CD4-positive, alpha-beta T cell treated with Interleukin-1 beta for 1 hour (primary cell): ENCODE measurements around the gene BHLHA15.
"Not testable (repeated sequence)": the region's sequence is repeated elsewhere in the genome, so short reads cannot be mapped to it uniquely, and the experiment has no call there.

Experiments
- DNase-seq, 2 donors: peaks; one replicate each; pipeline ENCODE4 v3.0.0-alpha.2; 2020 to 2022

Gene BHLHA15

DNA sequence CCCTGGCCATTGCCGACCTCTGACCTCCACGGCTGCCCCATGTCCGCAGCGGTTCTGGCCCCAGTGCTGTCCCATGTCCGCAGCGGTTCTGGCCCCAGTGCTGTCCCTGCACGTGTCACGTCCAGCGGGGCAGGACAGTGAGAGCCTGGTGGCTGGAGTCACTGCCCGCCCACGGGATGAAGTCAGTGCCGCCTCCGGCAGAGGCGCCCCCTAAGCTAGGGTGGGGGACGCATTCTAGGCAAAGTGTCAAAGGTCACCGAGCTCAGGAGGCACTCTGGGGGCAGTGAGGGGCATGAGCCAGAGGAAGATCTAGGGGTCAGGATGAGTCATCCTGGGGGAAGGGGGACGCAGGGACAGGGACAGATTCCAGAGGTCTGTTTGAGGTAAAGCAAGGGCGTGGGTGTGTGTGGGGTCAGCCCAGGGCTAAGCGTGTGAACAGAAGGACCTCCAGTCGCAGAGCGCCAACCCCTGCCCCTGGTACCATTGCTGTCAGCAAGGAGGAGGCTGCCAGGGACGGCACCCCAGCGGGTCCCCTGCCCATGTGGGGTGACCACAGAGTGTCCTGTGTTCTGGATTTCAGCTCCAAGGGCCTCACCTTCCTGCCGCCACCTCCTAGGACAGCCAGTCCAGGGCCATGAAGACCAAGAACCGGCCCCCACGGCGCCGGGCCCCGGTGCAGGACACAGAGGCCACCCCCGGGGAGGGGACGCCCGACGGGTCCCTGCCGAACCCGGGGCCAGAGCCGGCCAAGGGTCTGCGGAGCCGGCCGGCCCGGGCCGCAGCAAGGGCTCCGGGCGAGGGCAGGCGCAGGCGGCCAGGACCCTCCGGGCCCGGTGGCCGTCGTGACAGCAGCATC is 665 bp downstream of the BHLHA15 start:
- no peak for DNase-seq

DNA sequence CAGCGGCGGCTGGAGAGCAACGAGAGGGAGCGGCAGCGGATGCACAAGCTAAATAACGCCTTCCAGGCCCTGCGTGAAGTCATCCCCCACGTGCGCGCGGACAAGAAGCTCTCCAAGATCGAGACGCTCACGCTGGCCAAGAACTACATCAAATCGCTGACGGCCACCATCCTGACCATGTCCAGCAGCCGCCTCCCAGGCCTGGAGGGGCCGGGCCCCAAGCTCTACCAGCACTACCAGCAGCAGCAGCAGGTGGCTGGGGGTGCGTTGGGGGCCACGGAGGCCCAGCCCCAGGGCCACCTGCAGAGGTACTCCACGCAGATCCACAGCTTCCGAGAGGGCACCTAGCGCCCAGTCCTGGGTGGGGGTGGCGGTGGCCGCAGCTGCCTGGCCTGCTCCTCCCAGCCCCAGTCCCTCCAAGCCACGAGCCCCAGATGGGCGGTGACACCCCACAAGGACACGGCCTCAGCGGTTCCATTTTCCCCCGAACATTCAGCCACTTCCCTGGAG is 1.3 kb downstream of the BHLHA15 start:
- DNase-seq: no peak

DNA sequence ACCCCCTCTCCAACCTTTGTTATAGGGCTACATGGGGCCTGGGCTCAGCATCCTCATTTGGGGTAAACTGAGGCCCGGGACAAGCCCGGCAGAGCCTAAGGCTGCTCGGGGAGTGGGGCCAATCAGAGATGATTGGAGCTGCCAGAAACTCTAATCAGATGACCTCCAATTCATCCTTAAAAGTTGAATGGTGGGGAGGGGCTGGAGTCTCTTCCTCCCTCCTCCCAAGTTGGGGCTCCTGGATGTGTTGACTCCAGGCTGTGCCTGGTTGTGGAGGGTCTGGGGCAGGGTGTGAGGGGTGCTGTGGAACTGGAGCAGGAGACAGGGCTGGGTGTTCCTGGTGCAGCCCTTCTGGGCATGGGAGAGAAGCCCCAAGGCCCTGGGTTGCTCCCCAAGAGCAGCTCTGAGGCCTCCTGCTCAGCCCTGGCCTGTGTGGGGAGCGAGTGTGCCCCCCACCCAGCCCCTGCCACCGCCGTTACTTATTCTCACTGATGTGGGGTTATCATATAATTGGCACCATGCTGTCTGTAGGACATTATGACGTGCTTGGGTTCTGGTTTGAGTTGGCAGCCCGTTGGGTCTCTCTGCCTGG is 2.2 kb downstream of the BHLHA15 start:
- DNase-seq: no peak

DNA sequence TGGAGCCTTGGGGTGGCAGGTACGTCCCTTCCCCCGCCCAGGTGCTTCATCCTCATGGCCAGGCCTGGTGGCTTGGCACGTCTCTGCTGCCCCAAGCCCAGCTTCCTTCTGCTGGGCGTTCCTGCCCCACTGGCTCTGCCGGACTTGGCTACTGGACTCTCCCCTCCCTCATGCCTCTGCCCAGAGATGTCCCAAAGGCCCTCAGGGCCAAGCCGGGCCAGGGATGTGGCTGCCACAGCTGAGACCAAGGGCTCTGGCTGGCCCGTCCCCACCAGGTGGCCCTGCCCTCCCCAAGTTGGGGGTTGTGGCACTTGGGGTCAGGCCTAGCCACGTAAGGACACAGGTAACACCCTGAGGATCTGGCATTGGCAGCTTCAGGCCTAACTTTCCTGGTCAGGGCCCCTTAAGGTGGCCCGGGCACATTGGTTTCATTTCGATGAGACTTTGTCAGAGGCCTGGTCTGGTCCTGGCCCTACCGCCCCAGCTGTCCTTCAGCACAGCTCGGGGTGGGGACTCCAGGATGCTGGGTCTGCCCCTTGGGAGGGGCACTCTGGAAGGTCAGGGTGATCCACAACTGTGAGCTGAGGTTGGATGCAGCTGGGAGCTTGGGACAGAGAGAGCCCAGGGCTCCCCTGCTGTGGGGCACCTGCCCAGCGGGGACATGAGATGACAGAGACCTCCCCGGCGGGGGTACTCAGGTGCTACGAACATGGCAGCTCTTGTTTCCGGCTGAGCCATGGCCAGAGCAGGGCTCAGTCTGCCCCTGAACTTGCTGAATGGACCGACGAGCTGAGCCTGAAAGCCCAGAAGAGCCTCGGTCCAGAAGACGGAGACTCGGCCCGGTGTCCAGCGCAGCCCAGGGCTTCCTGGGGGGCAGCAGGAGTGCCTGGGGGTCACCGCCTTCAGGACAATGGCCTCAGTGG is 2.9 kb downstream of the BHLHA15 start:
- DNase-seq: no peak

GRCh38 chr7:98214811-98215321 is 3.6 kb downstream of the BHLHA15 start:
- no peak for DNase-seq

DNA sequence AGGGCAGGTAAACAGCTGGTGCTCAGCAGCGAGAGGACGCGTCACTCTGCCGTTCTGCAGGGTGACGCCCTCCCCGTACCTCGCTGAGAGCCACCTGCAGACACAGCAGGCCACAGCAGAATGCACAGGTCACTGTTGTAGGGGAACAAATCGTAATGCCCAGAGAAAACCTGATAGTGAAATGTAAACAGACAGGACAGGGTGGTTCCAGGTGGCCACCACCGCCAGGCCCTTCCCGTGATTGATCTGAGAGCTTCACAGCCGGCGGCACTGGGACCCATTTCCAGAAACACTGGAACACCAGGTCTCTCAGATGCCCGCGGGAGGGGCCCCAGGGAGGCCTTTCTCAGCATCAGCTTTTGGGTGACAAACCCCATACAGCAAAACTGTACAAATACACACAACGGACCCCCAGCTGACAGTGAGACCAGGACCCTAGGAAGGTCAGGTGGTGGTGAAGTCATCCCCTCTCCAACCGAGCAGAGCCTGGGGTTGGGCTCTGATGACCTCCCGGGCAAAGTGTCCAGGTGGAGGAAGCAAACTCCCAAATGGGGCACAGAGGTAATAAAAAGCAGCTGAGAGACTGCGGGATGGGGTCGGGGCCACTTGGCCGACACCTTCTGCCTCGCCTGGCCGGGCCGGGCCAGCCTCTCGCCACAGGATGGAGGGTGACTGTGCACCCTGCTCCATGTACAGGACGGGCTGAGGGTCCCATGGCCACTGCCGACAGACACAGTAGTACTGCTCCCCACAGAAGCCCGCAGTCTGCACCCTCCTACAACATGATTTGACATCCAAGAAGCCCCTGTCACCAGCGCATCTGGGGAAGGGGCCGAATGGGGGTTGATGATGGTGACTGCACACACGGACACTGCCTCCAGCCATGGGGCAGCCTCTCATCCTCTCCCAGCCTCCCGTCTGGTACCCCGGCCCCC is 4.6 kb downstream of the BHLHA15 start:
- no peak for DNase-seq

DNA sequence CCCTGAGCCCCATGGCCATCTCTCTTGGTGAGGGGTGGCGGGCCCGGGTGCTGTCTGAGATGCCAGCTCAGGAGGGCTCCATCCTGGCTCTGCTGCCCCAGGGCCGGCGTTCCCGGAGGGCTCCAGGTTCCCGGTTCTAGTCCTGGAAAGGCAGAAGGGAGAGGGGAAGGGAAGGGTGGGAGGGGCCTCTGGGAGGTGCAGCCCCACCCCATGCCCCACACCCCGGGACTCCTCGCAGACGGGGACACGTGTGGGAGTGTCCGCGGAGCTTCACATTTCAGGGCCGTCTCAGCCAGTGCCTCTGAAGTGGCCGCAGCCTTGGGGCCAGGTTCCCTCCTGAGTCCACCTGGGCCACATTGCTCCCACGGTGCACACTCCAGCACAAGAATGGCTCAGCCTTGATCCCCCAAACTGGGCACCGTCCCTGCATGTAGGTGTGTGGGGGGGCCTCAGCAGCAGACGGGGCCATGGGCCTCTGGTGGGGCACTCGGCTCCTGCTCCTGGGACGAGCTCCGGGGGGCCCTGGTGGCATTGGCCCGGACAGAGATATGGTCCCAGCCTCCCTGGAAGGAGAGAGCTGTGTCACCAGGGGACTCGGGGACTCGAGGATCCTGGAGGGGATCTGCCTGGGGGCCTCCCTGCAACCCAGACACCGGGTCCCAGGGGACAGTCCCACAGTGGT is 5.8 kb downstream of the BHLHA15 start:
- no peak for DNase-seq

GRCh38 chr7:98217623-98218582 is 6.7 kb downstream of the BHLHA15 start:
- DNase-seq: no peak

DNA sequence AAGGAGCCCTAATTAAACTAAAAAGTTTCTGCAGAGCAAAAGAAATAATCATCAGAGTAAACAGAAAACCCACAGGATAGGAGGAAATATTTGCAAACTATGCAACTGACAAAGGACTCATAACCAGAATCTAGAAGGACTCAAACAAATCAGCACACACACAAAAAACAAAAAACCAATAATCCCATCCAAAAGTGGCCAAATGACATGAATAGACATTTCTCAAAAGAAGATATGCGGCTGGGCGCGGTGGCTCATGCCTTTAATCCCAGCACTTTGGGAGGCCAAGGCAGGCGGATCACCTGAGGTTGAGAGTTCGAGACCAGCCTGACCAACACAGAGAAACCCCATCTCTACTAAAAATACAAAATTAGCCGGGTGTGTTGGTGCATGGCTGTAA is 8.1 kb downstream of the BHLHA15 start:
- not testable (repeated sequence) for DNase-seq

DNA sequence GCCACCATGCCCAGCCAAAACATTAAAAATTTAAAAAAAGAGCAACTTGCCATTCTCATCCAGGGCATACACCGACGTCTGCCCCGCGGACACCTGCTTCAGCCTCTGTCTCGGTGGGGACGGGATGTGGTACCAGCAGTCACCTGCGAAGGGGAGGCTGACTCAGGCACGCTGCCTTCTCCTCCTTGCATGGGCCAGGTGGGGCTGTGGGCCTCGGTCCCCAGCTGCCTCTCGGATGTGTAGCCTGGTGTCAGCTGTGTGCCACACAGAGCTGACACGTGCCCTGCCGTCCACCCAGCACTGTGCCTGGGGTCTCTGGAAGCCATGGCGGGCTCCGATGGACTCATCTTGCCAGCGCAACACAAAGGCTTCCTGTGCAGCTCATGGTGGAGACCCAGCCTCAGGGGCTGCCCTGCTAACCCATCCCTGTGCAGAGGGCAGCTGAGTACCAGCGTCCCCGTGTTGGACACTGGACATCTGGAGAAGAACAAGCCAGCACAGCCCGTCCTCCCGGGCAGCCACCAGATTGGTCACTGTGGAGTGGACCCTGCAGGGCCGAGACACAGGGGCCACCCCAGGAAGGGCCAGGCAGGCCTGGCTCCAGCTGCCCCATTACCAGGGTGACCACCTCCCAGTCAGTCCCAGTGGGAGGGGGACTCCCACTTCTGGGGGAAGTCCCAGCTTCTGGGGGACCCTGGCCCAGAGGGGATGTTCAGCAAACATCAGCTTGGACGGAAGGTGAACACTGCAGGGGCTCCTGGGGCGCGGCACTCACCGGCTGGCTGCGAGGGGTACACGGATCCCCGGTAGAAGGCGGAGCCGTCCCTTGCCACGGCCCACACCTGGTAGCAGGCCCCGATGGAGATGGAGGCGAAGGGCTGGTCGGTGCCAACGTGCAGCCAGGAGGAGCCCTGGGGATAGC is 10.6 kb downstream of the BHLHA15 start:
- no peak for DNase-seq

GRCh38 chr7:98222533-98223195 is 11.4 kb downstream of the BHLHA15 start:
- DNase-seq: no peak

GRCh38 chr7:98223351-98223897 is 12.2 kb downstream of the BHLHA15 start:
- no peak for DNase-seq

DNA sequence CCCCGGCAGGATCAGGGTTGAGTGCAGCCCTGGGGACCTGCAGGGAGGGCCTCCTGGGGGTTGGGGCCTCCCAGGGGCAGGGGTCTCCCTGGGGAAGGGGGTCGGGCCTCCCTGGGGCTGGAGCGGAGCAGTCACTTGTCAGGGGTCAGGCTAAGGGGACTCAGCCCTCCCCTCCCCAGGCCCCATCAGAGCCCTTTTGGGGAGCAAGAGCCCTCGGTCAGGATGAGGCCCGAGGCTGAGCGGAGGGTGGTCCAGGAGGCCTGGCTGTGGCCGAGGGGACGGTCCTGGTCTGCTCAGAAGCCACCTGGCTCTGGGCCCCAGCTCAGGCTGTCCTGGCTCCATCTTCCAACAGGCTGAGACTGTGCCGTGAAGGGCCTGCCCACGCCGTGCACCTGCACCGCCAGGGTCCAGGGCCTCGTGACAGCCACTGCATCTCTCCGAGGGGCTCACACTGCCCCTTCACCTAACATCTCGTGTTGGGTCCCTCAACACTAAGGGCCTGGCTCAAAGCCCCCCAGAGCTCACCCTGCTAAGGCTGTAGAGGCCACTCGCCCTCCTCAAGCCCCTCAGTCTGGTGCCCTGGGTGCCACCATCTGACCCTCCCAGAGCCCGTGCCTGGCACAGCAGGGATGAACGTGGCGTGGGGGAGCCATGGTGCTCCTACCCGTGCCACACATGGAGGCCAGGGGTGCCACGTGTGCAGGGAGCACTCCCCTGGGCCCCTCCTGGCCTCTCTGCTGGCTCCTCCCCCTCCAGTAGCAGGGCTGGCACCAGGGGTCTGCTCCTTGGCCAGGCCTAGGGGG is 12.9 kb downstream of the BHLHA15 start:
- no peak for DNase-seq

- no peak for DNase-seq
These were observed 13.5 kb downstream of the BHLHA15 start for GRCh38 chr7:98224701-98225181.

- DNase-seq: no peak
These were observed 14.8 kb downstream of the BHLHA15 start for GRCh38 chr7:98225913-98226614.

- DNase-seq: no peak
These were observed 16.7 kb downstream of the BHLHA15 start for GRCh38 chr7:98227939-98228338.
